Calu3 (cell line): ENCODE data around the gene CFAP210. TPM values are rescaled to one million over a fixed set of nuclear protein-coding genes. Genes with fewer than 3 reads are reported as not detected.
"Not testable (repeated sequence)": the region's sequence is repeated elsewhere in the genome, so short reads cannot be mapped to it uniquely, and the experiment has no call there.

Source experiments
- BruUV-seq: library from RNA; stranded (reverse); fragments of 400-500 nt; replicated peaks from 2 replicates; lab custom pipeline; 2021; lab: Mats Ljungman, UMichigan
- CTCF ChIA-PET: fragments of 300-600 bp; sonication (Branson Sonifier 250); formaldehyde crosslinking; loops from one replicate; lab custom pipeline; 2022; ENCODE audit warnings: antibody characterized with exemption; lab: Charles Lee
- DNase-seq: peaks from one replicate; pipeline ENCODE4 v3.0.0; 2022
- H3K27ac Mint-ChIP-seq: one replicate; pipeline ENCODE4 v1.8.0; 2022; ENCODE audit warnings: mixed read lengths; ENCODE audit not compliant: unreplicated experiment
- H3K27me3 Mint-ChIP-seq: one replicate; pipeline ENCODE4 v1.8.0; 2022; ENCODE audit warnings: mixed read lengths; ENCODE audit not compliant: unreplicated experiment
- H3K36me3 Mint-ChIP-seq: one replicate; pipeline ENCODE4 v1.8.0; 2022; ENCODE audit warnings: mild to moderate bottlenecking, moderate library complexity, mixed read lengths; ENCODE audit not compliant: insufficient read depth, unreplicated experiment
- H3K4me1 Mint-ChIP-seq: one replicate; pipeline ENCODE4 v1.8.0; 2022; ENCODE audit warnings: mild to moderate bottlenecking, low read depth, mixed read lengths; ENCODE audit not compliant: unreplicated experiment
- H3K4me3 Mint-ChIP-seq: one replicate; pipeline ENCODE4 v1.8.0; 2022; ENCODE audit warnings: mild to moderate bottlenecking, low read depth, moderate library complexity, mixed read lengths; ENCODE audit not compliant: unreplicated experiment
- H3K9me3 Mint-ChIP-seq: one replicate; pipeline ENCODE4 v1.8.0; 2022; ENCODE audit warnings: low read depth, mixed read lengths; ENCODE audit not compliant: unreplicated experiment
- intact Hi-C: fragments of 100-400 bp; cut with micrococcal nuclease; formaldehyde crosslinking; loops from one replicate; pipeline ENCODE4 v1.10.0; 2022; ENCODE audit not compliant: unreplicated experiment
- total RNA-seq: library from RNA; stranded (reverse); gene quantifications from 2 replicates; pipeline ENCODE4 v1.2.3, GENCODE V29; 2022
- TF ChIP-seq, protein P1 (sequence below): fragments of 200-600 bp; IDR thresholded peaks from one replicate; pipeline ENCODE4 v1.8.0; 2022; ENCODE audit warnings: antibody characterized with exemption; ENCODE audit not compliant: unreplicated experiment

Gene CFAP210
- total RNA-seq, 1 experiment from 2014 or later = not detected

- Mint-ChIP-seq H3K36me3 (peaks cover 24% of the 10 kb centered on the region), H3K4me1 (peaks cover 9% of the 10 kb centered on the region), H3K27me3 (no peaks in the 10 kb centered on the region), H3K27ac (no peak overlapping the region), H3K4me3 (no peak overlapping the region), H3K9me3 (peaks cover 12% of the 10 kb centered on the region)
- CTCF ChIA-PET = no interaction called here
- intact Hi-C loops = no loop called here
- no TSS peak for BruUV-seq
- TF ChIP-seq, protein P1, sequence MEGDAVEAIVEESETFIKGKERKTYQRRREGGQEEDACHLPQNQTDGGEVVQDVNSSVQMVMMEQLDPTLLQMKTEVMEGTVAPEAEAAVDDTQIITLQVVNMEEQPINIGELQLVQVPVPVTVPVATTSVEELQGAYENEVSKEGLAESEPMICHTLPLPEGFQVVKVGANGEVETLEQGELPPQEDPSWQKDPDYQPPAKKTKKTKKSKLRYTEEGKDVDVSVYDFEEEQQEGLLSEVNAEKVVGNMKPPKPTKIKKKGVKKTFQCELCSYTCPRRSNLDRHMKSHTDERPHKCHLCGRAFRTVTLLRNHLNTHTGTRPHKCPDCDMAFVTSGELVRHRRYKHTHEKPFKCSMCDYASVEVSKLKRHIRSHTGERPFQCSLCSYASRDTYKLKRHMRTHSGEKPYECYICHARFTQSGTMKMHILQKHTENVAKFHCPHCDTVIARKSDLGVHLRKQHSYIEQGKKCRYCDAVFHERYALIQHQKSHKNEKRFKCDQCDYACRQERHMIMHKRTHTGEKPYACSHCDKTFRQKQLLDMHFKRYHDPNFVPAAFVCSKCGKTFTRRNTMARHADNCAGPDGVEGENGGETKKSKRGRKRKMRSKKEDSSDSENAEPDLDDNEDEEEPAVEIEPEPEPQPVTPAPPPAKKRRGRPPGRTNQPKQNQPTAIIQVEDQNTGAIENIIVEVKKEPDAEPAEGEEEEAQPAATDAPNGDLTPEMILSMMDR = no peak
- DNase-seq = no peak
Measured at GRCh38 chr2:169690958-169691357, 3.2 kb downstream of the CFAP210 start.

DNA sequence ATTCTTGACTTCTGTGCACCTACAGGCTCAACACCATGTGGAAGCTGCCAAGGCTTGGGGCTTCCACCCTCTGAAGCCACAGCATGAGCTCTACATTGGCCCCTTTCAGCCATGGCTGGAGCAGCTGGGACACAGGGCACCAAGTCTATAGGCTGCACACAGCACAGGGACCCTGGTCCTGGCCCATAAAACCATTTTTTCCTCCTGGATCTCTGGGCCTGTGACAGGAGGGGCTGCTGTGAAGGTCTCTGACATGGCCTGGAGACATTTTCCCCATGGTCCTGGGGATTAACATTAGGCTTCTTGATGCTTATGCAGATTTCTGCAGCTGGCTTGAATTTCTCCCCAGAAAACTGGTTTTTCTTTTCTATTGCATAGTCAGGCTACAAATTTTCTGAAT is 6.3 kb downstream of the CFAP210 start:
- DNase-seq, H3K4me1 Mint-ChIP-seq, H3K36me3 Mint-ChIP-seq, H3K4me3 Mint-ChIP-seq, H3K27ac Mint-ChIP-seq, CTCF ChIA-PET, intact Hi-C loops, BruUV-seq, H3K27me3 Mint-ChIP-seq: not testable (repeated sequence)
- H3K9me3 Mint-ChIP-seq = peaks cover 12% of the 10 kb centered on the region

DNA sequence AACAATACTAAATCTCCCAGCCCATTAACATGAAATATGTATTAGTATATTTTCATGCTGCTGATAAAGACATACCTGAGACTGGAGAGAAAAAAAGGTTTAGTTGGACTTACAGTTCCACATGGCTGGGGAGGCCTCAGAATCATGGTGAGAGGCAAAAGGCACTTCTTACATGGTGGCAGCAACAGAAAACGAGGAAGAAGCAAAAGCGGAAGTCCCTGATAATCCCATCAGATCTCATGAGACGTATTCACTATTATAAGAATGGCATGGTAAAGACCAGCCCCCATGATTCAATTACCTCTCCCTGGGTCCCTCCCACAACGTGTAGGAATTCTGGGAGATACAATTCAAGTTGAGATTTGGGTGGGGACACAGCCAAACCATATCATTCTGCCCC is 7.4 kb downstream of the CFAP210 start:
- H3K27ac Mint-ChIP-seq, intact Hi-C loops, H3K4me1 Mint-ChIP-seq, BruUV-seq, CTCF ChIA-PET, DNase-seq, H3K27me3 Mint-ChIP-seq, H3K4me3 Mint-ChIP-seq, H3K36me3 Mint-ChIP-seq: not testable (repeated sequence)
- H3K9me3 Mint-ChIP-seq = peaks cover 12% of the 10 kb centered on the region

DNA sequence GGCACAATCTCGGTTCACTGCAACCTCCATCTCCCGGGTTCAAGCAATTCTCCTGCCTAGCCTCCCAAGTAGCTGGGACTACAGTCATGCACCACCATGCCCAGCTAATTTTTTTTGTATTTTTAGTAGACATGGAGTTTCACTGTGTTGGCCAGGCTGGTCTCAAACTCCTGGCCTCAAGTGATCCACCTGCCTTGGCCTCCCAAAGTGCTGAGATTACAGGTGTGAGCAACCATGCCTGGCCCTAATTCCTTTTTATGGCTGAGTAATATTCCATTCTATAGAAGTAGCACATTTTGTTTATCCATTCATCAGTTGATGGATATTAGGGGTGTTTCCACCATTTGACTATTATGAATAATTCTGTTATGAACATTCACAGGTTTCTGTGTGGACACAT is 9.5 kb downstream of the CFAP210 start:
- intact Hi-C loops, H3K27ac Mint-ChIP-seq, BruUV-seq, H3K36me3 Mint-ChIP-seq, H3K4me1 Mint-ChIP-seq, H3K4me3 Mint-ChIP-seq, H3K27me3 Mint-ChIP-seq, H3K9me3 Mint-ChIP-seq, CTCF ChIA-PET, DNase-seq: not testable (repeated sequence)

DNA sequence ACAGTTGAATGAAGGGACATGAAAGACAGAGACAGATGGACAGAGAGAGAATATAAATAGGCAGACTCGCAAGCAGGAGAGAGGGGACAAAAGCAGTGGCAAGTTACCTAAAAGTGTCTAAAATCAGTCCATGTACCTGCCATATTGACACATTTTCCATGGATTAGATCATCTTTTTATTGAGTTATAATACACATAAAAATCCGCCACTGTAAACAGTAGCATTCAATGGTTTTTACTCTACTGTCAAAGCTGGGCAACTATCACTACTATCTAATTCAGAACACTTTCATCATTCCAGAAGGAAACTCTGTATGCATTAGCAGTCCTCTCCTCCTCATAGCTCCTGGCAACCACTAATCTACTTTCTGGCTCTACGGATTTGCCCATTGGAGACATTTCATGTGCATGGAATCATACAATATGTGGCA is 10.1 kb downstream of the CFAP210 start:
- H3K4me1 Mint-ChIP-seq = no peaks in the 10 kb centered on the region
- H3K27ac Mint-ChIP-seq = no peak overlapping the region
- peaks cover 8% of the 10 kb centered on the region for H3K9me3 Mint-ChIP-seq
- intact Hi-C loops = no loop called here
- no peak for DNase-seq
- BruUV-seq = no TSS peak
- CTCF ChIA-PET = interaction anchor here (1.2 kb wide), 1 partner anchor 9 kb away, joined by 3 read pairs; no protein-coding TSS in a partner anchor
- TF ChIP-seq, protein P1 = no peak
- no peaks in the 10 kb centered on the region for H3K27me3 Mint-ChIP-seq
- no peak overlapping the region for H3K4me3 Mint-ChIP-seq
- no peaks in the 10 kb centered on the region for H3K36me3 Mint-ChIP-seq
